NT2/D1 (cell line): ENCODE measurements around the gene IGFBP6.

Experiments used
- SUZ12 ChIP-seq: IDR thresholded peaks from 2 replicates; pipeline ENCODE4 v1.6.1; 2011; ENCODE audit not compliant: insufficient read length, insufficient read depth; ENCODE audit errors: extremely low read depth
- YY1 ChIP-seq: IDR thresholded peaks from 2 replicates; pipeline ENCODE4 v1.6.1; 2011; ENCODE audit not compliant: insufficient read length, insufficient read depth
- ZNF274 ChIP-seq: IDR thresholded peaks from 2 replicates; pipeline ENCODE4 v1.6.1; 2011; ENCODE audit warnings: mild to moderate bottlenecking, low read depth, low read length

DNA sequence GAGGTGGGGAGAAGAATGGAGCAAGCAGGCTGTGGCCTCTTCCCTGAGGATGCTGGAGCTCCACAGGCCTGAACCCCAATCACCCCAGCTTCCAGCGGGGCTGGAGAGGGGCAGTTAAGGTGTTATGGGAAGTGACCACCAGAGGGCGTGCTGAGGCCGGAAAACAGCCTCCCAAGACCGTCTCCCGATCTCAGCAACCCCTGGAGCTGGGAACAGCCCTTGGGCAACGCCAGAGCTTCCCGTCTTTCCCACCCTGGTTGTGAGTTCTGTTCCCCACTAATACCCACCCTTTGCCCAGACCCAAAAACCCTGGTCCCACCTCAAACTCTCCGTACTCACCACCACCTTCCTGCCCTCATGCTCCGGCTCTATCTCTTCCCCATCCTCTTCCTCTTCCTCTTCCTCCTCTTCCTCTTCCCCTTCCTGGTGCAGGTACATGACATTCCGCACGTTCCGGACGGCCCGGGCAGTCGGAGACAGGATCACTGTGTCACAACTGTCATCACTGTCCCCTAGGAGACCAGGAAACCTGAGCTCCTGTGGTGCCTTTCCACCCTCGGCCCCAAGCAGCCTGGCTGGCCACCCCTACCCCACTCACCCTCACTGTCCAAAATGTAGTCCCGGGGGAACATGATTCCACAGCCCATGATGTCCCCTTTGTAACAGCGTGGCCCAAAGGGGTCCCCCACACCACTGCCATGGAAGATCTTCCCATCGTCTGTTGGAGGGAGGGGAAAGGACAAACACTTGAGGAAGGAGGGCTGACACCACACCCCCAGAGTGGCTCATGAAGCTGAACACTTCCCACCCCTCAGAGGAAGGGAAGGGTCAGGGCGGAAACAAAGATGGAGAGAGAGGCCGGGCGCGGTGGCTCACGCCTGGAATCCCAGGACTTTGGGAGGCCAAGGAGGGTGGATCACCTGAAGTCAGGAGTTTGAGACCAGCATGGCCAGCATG lies 31.2 kb upstream of the IGFBP6 start:
- TF ChIP-seq YY1 (no peak), ZNF274 (no peak), SUZ12 (no peak)
